Fibroblast of peridontal ligament (primary cell): ENCODE results near the gene CDC73.
"Not testable (repeated sequence)": the region's sequence is repeated elsewhere in the genome, so short reads cannot be mapped to it uniquely, and the experiment has no call there.

Source experiments
- DNase-seq: peaks from one replicate; pipeline ENCODE4 v3.0.0-alpha.2; 2010; ENCODE audit errors: extremely low read depth

Gene CDC73

GRCh38 chr1:193181536-193181935, 59.7 kb downstream of the CDC73 start:
- DNase-seq = no peak

- no peak for DNase-seq
Observed at GRCh38 chr1:193181985-193182384, 60.2 kb downstream of the CDC73 start.

- peak; percentile 85 for DNase-seq
Observed at GRCh38 chr1:193183019-193183627, 61.3 kb downstream of the CDC73 start.

- no peak for DNase-seq
Observed at GRCh38 chr1:193184776-193185175, 62.9 kb downstream of the CDC73 start.

GRCh38 chr1:193185211-193185610, 63.4 kb downstream of the CDC73 start:
- no peak for DNase-seq

GRCh38 chr1:193185901-193186731, 64.3 kb downstream of the CDC73 start, which contains the start of gene B3GALT2:
Gene B3GALT2 (minus strand): TSS chr1:193186613. CDS start chr1:193181562, 5,051 bp downstream.
- DNase-seq = peak; percentile 75

GRCh38 chr1:193187114-193187513, 65.3 kb downstream of the CDC73 start:
- DNase-seq = no peak

- not testable (repeated sequence) for DNase-seq
Observed at GRCh38 chr1:193188915-193189314, 67.1 kb downstream of the CDC73 start.

GRCh38 chr1:193189442-193190095, 67.7 kb downstream of the CDC73 start:
- DNase-seq = no peak

- DNase-seq = peak; percentile 61
Observed at GRCh38 chr1:193190096-193190744, 68.4 kb downstream of the CDC73 start.

- no peak for DNase-seq
Observed at GRCh38 chr1:193192586-193192985, 70.8 kb downstream of the CDC73 start.

- no peak for DNase-seq
Observed at GRCh38 chr1:193199940-193200339, 78.1 kb downstream of the CDC73 start.

GRCh38 chr1:193201021-193201420, 79.2 kb downstream of the CDC73 start:
- DNase-seq = no peak

GRCh38 chr1:193210996-193211395, 89.2 kb downstream of the CDC73 start:
- no peak for DNase-seq

- DNase-seq = peak; percentile 71
Observed at GRCh38 chr1:193211539-193211938, 89.7 kb downstream of the CDC73 start.

- no peak for DNase-seq
Observed at GRCh38 chr1:193212637-193213036, 90.8 kb downstream of the CDC73 start.

- no peak for DNase-seq
Observed at GRCh38 chr1:193213998-193214397, 92.2 kb downstream of the CDC73 start.

GRCh38 chr1:193216920-193217319, 95.1 kb downstream of the CDC73 start:
- no peak for DNase-seq

GRCh38 chr1:193219391-193219790, 97.6 kb downstream of the CDC73 start:
- DNase-seq = no peak

GRCh38 chr1:193221651-193222050, 99.8 kb downstream of the CDC73 start:
- no peak for DNase-seq

GRCh38 chr1:193222056-193222615, 100.3 kb downstream of the CDC73 start:
- DNase-seq = no peak

- peak; percentile 55 for DNase-seq
Observed at GRCh38 chr1:193229136-193229535, 107.3 kb downstream of the CDC73 start.
